ENCODE data around the gene SFI1.
"Not testable (repeated sequence)": the region's sequence is repeated elsewhere in the genome, so short reads cannot be mapped to it uniquely, and the experiment has no call there.

Gene SFI1

DNA sequence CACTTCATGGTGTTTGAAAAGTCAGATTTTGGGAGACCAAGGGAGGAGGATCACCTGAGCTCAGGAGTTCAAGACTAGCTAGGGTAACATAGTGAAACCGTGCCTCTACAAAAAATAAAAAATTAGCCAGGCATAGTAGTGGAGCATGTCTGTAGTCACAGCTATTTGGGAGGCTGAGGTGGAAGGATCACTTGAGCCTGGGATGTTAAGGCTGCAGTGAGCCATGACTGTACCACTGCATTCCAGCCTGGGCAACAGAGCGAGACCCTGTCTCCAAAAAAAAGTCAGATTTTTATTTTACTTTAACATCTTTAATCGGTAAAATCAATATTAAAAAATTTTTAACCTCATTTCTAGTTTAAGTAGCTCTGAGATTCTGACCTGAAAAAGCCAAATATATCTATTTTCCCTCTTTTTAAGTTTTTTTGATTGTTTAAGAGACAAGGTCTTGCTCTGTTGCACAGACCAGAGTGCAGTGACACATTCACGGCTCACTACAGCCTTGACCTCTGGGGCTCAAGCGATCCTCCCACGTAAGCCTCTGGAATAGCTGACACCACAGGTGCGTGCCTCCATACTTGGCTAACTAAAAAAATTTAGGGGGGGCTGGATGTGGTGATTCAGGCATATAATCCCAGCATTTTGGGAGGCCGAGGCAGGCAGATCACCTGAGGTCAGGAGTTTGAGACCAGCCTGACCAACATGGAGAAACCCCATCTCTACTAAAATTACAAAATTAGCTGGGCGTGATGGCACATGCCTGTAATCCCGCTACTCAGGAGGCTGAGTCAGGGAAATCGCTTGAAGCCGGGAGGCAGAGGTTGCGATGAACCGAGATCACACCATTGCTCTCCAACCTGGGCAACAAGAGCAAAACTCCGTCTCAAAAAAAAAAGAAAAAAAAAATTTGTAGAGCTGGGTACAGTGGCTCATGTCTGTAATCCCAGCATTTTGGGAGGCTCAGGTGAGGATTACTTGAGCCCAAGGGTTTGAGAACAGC is 48.4 kb downstream of the SFI1 start:
- no peak for DNase-seq

DNA sequence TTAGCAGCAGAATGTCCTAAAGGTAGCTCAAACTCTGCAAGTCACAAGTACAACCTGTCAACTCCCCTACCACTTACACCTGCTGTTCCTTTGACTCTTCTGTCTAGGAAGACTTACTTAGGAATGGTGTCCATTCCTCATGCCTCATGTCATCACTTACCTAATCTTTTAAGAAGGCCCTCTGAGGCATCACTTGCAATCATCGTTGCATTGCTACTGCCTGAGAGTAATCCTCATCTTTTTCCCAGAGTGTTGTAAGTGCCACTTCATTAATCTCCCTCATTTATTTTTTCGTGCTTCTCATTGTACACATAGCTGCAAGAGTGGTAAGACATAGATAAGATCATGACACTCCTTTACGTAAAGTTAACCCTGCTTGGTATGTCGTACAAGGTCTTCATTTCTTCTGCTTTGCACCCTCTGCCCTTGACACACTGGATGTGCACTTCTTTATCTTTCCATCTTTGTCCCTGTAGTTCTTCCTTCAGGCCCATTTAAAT is 54.6 kb downstream of the SFI1 start:
- DNase-seq = no peak

DNA sequence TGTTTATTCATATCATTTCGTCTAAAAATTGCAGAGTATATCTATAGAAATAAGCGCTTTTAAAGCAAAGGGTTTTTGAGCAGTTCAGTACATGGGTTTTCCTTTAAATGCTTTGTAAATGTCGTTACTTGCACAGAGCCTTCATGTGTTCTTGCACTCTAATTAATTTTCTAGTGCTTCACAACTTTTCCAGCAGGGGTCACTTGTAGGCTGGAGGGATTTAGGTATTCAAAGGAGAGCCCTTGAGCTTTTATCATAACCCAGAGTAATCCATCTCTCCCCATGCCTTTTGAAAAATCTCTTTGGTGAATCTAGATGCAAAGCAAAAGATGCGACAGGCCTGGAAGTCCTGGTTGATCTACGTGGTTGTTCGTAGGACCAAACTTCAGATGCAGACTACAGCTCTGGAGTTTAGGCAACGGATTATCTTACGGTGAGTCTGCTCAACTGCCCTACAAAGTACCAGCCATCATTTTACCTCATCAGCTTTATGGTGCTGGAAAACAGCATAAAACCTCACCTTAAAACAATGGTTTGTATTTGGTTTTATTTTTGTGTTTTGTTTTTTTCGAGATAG is 60.4 kb downstream of the SFI1 start:
- DNase-seq = peak; percentile 44 to 65 (median 53)

DNA sequence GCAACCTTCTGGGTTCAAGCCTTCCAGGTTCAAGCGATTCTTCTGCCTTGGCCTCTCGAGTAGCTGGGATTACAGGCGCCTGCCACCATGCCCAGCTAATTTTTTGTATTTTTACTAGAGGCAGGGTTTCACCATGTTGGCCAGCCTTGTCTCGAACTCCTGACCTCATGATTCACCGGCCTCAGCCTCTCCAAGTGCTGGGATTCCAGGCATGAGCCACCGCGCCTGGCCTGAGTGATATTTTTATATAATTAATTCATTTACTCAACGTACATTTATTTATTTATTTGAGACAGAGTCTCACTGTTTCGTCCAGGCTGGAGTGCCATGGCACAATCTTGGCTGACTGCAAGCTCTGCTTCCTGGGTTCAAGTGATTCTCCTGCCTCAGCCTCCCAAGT is 62.2 kb downstream of the SFI1 start:
- DNase-seq = not testable (repeated sequence)

DNA sequence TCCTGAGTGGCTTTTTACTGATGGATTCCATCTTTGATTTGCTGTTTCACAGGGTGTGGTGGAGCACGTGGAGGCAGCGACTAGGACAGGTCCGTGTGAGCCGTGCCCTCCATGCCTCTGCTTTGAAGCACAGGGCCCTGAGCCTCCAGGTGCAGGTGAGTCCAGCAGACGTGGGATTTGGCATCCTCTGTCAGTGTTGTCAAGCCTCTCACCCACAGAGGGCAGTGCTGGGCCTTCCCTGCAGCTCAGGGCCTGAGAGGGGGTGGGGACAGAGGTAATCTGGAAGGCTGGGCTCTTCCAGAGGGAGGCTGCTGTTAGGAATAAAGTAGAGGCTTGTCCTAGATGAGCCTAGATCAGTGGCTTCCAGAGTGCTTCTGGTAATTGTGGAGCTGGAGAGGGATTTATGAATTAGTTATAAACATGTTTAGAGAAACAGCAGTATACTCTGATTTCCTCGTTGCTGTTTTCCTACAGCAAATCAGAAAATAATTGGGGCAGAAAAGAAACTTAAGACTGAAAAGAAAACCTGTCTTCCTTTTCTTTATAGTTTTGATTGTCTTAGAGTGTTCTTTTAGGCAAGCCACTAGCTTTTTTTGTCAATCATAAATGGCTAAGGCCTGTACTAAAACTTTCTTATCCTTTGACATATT is 65.0 kb downstream of the SFI1 start:
- DNase-seq = peak; percentile 55 to 82 (median 57)

DNA sequence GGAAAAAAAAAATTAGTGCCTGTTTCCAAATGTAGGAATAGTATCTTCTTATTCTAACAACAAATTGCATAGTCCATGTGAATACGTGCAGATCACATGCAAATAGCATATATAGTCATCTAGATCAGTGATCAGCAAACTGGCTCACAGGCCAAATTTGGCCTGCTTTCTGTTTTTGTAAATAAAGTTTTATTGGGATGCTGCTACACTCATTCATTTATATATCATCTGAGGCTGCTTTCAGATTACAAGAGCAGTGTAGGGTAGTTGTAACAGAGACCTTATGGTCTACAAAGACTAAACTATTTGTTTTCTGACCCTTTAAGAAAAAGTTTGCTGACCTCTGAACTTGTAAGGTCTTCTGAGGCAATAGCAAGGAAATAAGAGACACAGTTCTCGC is 65.6 kb downstream of the SFI1 start:
- DNase-seq = no peak

DNA sequence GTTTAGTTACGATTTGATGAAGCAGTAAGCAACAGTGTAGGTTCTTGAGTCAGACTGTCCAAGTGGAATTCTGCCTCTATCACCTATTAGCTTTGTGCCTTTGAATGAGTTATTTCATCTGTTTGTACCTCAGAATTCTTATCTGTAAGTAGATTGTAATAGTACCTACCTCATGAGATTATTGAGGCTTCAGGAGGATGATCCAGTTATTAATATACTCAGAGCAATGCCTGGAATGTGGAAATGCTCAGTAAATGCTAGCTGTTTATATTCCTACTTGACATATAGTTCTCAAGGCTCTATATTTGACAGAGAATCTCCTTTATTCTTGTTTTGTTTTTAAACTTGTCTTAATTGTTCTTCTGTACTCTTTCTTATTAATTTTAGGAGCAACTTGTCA is 70.1 kb downstream of the SFI1 start:
- no peak for DNase-seq

DNA sequence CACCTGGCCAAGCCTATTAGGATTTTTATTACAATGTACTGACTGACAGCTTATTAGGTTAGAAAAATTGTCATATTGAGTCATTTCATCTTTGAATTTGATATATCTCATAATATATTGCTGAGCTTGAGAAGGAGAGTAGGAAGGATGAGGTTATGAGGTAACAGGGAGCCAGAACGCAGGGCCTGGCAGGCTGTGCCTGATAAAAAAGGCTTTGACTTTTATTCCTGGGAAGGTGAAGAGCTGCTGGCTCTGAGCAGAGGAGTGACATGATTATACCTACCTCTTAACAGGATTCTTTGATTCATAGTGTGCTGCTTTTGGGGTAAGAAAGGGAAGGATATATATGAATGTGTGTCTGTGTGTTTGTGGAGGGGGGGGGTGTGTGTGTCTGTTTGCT is 70.9 kb downstream of the SFI1 start:
- DNase-seq = no peak

DNA sequence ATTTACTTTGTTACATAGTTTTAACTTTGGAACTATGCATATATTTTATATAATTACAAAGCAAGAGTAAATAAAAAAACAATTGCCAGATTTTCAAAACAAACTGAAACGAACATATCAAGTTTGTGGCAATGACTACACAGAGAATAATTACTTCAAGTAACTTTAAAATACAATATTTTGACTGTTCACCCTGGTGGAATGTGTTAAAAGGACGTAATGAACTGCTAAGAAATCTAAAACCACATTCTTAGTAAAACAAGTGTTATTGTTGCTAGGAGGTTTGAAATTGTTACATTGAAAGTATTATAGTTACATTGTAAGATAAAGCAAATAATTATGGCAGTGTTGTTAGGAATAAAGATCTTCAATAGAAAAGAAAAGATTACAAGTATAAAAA is 71.4 kb downstream of the SFI1 start:
- no peak for DNase-seq

DNA sequence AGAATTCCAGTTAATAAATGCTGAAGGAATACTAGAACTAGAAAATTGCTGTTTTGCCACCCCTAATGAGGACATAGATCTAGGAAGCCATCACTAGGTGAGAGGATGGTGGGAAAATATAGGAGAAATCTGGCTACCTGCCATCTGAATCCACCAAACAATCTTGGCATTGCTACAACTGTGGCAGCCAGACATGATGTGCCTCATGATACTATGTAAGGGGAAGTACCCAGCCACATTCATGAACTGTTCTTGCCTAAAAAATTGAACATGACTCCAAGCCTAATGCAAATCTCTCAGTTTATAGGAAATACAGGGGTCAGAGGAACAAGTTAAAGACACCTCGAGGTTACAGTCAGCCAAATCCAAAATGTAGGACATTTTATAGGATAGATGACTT is 72.8 kb downstream of the SFI1 start:
- DNase-seq = peak; percentile 40 to 55 (median 53)

DNA sequence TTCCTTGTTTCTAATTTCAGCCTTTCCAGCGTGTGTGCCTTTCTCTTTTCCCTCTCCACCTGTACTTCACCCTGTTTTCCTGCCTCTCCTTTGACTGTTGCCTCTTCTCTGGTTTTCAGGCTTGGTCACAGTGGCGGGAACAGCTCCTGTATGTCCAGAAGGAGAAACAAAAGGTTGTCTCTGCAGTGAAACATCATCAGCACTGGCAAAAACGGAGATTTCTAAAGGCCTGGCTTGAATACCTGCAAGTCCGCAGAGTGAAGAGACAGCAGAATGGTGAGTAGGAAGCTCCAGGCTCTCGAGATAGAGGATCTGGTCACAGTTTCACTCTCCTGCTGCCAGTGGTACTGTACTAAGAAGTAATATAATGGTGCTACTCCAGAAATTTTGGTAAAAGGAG is 76.6 kb downstream of the SFI1 start:
- DNase-seq = no peak

DNA sequence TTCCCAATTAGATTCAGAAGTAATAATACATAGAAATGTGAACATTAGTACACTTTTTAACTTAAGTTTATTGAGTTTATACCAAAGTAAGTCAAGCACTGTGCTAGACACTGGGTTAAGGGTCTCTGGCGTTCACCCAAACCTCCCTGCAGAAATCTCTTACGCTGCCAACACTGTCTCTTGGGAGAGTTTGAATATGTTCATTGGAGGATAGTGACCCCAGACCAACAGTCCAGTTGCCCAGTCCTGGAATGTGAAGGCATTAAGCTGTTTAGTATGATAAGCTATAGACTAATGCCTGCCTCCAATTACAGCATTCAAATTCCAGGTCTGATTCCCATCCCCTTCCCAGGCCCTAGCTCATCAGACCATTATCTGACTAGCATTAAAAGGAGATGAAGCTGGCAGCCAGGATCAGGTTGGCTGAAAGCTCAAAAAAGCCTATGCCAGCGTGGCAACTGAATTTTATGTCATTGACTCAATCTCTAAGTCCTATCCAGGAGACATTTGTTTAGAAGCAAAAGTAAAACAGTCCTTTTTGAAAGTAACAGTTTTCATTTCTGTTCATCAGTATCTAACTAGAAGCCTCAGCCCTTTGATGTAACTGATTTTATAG is 77.8 kb downstream of the SFI1 start:
- DNase-seq = no peak

DNA sequence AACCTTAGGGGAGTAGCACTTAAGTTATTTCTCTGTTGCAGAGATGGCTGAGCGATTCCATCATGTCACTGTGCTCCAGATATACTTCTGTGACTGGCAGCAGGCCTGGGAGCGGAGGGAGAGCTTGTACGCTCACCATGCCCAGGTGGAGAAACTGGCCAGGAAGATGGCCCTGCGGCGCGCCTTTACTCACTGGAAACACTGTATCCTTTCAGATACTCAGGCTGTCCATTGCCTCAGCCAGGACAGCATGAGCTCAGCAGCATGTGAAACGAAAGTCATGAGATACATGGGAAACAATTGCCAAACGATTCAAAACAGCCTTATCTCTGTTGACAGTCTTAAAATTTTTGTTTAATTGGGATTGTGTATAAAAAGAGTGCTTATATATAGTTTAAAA is 78.9 kb downstream of the SFI1 start:
- DNase-seq = no peak

DNA sequence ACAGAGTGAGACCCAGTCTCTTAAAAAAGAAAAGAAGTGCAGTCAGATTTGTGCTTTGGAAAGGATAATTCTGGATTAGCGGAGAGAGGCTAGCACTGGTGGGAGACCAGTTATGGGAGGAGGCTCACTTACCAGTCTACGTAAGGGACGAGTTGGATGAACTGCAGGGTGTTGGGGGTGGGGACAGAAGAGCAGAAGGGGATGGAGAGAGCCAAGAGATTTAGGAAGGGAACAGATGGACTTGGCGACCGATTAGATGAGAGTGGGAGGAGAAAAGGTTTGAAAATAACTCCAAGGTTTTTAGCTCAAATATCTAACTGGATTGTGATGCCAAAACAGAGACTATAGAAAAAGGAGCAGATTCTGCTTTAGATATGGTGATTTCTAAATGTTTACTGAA is 81.4 kb downstream of the SFI1 start:
- DNase-seq = no peak

DNA sequence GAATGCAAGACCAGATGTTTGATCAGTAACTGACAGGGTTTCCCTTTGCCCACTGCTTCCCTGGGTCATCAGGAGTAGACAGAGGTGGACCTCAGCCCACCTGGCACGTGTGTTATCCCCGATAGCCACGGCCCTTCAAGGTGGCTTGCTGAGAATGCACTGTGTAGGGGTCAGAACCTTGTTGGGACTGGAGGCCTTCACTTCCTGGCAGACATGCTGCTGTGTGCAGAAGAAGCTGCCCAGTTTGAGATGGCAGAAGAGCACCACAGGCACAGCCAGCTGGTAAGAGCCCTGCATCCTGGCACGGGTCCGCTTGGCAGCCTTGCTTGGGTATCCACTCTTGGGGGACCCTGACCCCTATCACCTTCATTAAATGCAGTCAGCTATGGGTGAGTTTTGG is 81.8 kb downstream of the SFI1 start:
- no peak for DNase-seq

DNA sequence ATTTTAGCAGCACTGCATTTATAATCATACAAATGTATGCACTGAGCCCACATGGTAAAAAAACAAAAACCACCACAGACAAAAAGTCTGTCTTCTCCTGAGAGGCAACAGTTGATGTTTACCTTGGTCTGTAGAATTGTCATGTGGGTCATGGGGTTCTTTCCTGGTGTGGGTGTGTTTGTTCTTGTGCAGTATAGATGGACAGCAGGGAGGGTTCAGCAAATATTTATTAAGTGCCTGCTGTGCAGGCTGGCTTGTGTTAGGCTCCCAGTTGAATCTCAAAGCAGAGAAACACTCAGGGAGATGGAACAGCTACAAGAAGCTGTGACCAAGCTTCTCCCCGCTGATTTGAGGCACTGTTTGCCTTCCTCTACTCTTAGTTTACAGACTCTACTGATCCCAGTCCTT is 83.5 kb downstream of the SFI1 start:
- no peak for DNase-seq

DNA sequence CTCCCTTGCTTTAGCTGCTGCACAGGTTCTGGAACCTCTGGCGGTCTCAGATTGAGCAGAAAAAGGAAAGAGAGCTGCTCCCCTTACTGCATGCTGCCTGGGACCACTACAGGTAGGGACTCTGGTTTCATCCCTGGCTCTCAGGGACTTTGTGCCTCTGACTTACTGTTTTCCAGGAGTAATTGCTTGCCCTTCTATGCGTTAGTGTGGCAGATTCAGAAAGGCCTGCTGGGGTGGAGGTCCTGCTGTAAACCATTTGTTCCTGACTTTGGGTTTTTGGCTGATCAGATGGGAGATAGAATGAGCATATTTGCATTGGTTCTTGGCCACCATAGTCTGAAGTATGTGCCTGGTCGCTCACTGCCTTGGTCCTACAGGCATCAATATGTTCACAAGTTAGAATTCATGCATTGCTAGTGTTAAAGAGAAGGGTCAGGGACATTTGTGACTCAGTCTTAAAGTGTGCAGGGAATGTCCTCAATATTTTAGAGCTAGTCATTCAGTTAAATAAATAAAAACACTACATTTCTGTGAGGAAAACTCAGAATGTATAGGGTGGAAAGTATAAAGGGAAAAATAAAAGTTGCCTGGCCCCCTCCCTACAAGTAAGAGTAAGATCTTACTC is 87.6 kb downstream of the SFI1 start:
- DNase-seq = no peak

DNA sequence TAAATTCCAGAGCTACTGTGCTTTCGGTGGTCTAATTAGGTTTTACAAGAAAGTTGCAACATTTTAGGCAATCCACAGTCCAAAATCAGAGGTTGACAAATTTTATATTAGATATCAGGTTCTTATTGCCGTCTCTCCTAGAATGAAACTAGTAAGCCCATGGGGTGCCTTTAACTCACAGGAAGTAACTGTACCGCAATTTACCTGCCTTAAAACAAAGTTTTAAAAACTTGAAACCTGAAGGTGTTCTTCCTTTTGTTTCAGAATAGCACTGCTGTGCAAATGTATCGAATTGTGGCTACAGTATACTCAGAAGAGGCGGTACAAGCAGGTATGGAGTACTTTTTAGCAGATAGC is 88.4 kb downstream of the SFI1 start:
- no peak for DNase-seq

DNA sequence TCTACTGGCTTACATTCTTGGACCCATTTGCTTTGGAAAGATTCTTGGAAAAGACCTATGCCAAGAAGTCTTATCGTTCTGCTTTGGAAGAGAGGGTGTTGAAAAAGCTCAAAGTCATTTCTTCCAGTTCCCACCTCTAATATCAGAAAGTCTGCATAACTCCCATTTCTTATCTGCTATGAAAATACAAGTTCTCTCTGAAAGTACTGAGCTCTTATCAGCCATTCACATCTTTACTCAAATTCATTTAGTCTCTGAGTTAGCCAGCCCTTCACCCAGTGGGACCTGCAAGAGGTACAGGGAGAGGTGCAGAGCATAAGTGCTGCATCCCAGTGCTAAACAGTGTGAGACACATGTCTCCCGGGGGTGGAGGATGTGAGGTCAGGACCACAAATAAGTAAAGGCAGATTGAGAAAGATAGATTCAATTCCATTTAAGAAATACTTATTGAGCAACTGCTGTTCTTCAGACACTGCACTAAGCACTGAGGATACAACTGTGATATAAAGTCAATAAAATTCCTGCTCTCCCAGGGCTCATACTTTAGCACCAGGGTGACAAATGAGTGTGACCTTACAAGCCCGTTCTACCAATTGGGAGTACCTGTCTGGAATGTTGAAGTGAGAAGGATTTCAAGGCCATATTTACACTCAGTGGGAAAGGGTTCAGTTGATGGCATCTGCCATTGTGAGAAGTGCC is 89.0 kb downstream of the SFI1 start:
- peak; percentile 34 to 50 (median 41) for DNase-seq

DNA sequence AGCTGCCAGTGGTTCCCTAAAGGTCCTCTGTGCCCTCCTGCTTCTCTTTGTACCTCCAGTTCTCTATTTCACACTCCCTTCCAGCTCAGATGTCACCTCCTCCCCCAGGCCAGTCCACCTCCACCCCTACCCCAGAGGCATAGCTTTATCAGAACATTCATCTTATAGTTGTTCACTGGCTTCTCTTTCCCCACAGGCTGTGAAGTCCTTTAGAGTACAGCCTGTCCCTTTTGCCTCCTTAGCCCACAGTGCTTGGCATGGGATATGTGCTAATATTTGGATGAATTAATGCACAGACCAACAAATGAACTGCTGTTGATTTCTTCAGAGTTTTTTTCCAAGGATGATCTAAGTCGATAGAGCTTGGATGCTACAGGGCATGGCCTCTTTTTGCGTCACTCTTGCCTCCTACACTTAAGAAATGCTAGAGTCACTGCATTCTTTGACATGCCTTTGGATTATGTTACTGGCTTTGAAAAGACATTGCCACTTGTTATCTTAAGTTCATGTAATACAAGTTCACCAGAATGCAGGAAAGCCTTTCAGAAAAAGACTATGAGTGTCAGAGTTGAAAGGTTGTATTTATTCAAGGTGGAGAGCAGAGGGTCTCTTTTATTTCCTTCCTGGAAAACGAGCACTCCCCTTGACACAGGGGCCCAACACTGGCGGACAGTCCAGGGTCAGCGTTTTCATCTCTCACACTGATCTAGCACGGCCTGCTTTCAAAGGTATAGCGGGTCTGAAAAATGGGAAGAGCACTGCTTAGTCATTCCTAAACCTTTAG is 90.0 kb downstream of the SFI1 start:
- peak; percentile 26 to 49 (median 30) for DNase-seq

DNA sequence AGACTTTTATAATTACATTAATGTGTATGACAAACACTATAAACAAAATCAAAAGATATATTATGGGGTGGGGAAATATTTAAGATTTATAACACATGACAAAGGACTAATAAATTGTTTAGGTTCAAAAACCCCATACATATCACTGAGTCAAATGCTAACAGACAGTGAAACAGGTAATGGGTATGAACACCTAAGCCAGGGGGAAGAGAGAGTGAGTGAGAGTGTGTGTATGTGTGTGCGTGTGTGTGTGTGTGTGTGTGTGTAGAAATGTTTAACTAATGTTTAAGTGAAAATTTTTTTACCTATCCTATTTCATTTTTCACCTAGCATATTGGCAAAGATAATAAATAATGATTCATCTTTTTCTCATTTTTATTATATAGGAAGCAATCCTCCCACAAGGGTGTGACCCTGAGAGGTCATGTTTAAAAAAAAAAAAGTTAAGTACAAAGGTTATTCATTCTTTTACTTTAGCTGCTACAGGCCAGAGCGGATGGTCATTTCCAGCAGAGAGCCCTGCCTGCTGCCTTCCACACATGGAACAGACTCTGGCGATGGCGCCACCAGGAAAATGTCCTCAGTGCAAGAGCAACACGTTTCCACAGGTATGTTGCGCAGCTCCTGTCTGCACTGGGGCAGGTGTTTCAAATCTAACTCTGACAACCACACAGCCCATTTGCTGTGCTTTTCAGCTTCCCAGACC is 92.8 kb downstream of the SFI1 start:
- DNase-seq = no peak
